Fibroblast of lung (primary cell): ENCODE measurements around the gene CHAD. TPM values are rescaled to one million over a fixed set of nuclear protein-coding genes. Genes with fewer than 3 reads are reported as not detected.
"Not testable (repeated sequence)": the region's sequence is repeated elsewhere in the genome, so short reads cannot be mapped to it uniquely, and the experiment has no call there.

Experiments used
- DNase-seq, 2 donors: peaks; one replicate each; pipeline versions ENCODE4 v3.0.0 to v3.0.0-alpha.2; 2010; ENCODE audit warnings: low read depth in 2 of 2
- H2AFZ ChIP-seq: 2 replicates; pipeline ENCODE4 v1.5.1; 2012; ENCODE audit warnings: low read length, control low read depth, inconsistent platforms
- H3K27ac ChIP-seq: 2 replicates; pipeline ENCODE4 v1.5.1; 2011; ENCODE audit warnings: low read length, control low read depth; ENCODE audit not compliant: insufficient read depth
- H3K27me3 ChIP-seq: 2 replicates; pipeline ENCODE4 v1.5.1; 2011; ENCODE audit warnings: mild to moderate bottlenecking, low read length; ENCODE audit not compliant: control insufficient read depth, insufficient read depth
- H3K36me3 ChIP-seq: 2 replicates; pipeline ENCODE4 v1.5.1; 2011; ENCODE audit warnings: low read length; ENCODE audit not compliant: control insufficient read depth, insufficient read depth
- H3K4me1 ChIP-seq: 2 replicates; pipeline ENCODE4 v1.5.1; 2011; ENCODE audit warnings: low read length; ENCODE audit not compliant: control insufficient read depth, insufficient read depth; ENCODE audit errors: extremely low read depth
- H3K4me2 ChIP-seq: 2 replicates; pipeline ENCODE4 v1.5.1; 2011; ENCODE audit warnings: low read length, control low read depth; ENCODE audit not compliant: insufficient read depth; ENCODE audit errors: extremely low read depth
- H3K4me3 ChIP-seq, 4 experiments: fragments of 200-600 bp in 1 of 4; sonication (generic) in 1 of 4; replicated peaks in 1 of 4; 2 replicates each; pipeline ENCODE4 v1.5.1; 2011 to 2016; ENCODE audit warnings: low read length in 4 of 4, low read depth in 3 of 4, mild to moderate bottlenecking in 3 of 4, control low read depth in 2 of 4, inconsistent platforms in 1 of 4, mixed read lengths in 1 of 4; ENCODE audit not compliant: insufficient read depth in 1 of 4; ENCODE audit errors: control extremely low read depth in 1 of 4
- H3K79me2 ChIP-seq: 2 replicates; pipeline ENCODE4 v1.5.1; 2012; ENCODE audit warnings: mild to moderate bottlenecking, low read length, inconsistent platforms; ENCODE audit not compliant: control insufficient read depth, insufficient read depth
- H3K9ac ChIP-seq: 2 replicates; pipeline ENCODE4 v1.5.1; 2011; ENCODE audit warnings: mild to moderate bottlenecking, low read length, control low read depth; ENCODE audit not compliant: insufficient read depth
- H3K9me3 ChIP-seq: 2 replicates; pipeline ENCODE4 v1.5.1; 2012; ENCODE audit warnings: low read depth, low read length; ENCODE audit not compliant: control insufficient read depth, insufficient read depth
- H4K20me1 ChIP-seq: 2 replicates; pipeline ENCODE4 v1.5.1; 2011; ENCODE audit warnings: low read length; ENCODE audit not compliant: control insufficient read depth, insufficient read depth; ENCODE audit errors: extremely low read depth
- EZH2 ChIP-seq: IDR thresholded peaks from 2 replicates; pipeline ENCODE4 v1.5.1; 2012; ENCODE audit warnings: low read length, control low read depth, mild to moderate bottlenecking; ENCODE audit errors: missing control alignments
- polyA plus RNA-seq, 2 donors: library from polyadenylated mRNA; depleted of rRNA in 1 of 2; stranded (reverse) in 1 of 2; unstranded in 1 of 2; fragments of >200 nt; gene quantifications; 2 replicates each; pipeline ENCODE4 v1.2.1, GENCODE V29; 2011 to 2012; ENCODE audit warnings: missing spikeins in 1 of 2
- total RNA-seq: library from RNA; depleted of rRNA; stranded (reverse); fragments of >200 nt; gene quantifications from 2 replicates; pipeline ENCODE4 v1.2.1, GENCODE V29; 2014
- TF ChIP-seq, protein P1 (sequence below), 2 donors: IDR thresholded peaks in 1 of 2; conservative IDR thresholded peaks in 1 of 2; 1 replicate in 1 of 2; 2 replicates in 1 of 2; pipeline ENCODE4 v1.5.1; 2011 to 2012; ENCODE audit warnings: low read length in 2 of 2, control low read depth in 1 of 2, inconsistent platforms in 1 of 2, low read depth in 1 of 2, mild to moderate bottlenecking in 1 of 2

The CHAD gene
- total and polyA plus RNA-seq, 2 donors (not counting 1 experiment from before 2014, with no cell fraction given) = not detected

DNA sequence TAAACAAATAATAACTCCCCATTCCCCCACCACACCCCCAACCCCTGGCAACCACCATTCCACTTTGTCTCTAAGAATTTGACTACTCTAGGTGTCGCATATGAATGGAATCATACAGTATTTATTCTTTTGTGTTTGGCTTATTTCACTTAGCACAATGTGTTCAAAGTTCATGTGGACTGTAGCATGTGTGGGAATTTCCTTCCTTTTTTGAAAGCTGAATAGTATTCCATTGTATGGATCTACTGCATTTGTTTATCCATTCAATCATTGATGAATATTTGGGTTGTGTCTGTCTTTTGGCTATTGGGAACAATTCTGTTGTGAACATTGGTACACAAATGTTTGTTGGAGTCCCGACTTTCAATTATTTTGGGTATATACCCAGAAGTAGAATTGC is 45.9 kb downstream of the CHAD start:
- H4K20me1 ChIP-seq = no peaks in the 10 kb centered on the region
- H3K27ac ChIP-seq = no peak overlapping the region
- H3K9ac ChIP-seq = no peak overlapping the region
- no peak overlapping the region for H3K4me3 ChIP-seq
- H3K36me3 ChIP-seq = no peaks in the 10 kb centered on the region
- H3K4me1 ChIP-seq = peaks cover 12% of the 10 kb centered on the region
- H2AFZ ChIP-seq = no peak overlapping the region
- H3K9me3 ChIP-seq = no peaks in the 10 kb centered on the region
- TF ChIP-seq EZH2 = no peak
- TF ChIP-seq, protein P1, sequence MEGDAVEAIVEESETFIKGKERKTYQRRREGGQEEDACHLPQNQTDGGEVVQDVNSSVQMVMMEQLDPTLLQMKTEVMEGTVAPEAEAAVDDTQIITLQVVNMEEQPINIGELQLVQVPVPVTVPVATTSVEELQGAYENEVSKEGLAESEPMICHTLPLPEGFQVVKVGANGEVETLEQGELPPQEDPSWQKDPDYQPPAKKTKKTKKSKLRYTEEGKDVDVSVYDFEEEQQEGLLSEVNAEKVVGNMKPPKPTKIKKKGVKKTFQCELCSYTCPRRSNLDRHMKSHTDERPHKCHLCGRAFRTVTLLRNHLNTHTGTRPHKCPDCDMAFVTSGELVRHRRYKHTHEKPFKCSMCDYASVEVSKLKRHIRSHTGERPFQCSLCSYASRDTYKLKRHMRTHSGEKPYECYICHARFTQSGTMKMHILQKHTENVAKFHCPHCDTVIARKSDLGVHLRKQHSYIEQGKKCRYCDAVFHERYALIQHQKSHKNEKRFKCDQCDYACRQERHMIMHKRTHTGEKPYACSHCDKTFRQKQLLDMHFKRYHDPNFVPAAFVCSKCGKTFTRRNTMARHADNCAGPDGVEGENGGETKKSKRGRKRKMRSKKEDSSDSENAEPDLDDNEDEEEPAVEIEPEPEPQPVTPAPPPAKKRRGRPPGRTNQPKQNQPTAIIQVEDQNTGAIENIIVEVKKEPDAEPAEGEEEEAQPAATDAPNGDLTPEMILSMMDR (conservative IDR thresholded peaks at IDR 0.05 in 1 of 2, IDR thresholded peaks at IDR 0.05 in 1 of 2; ENCODE audit: low read depth in 1 of 2, low read length in 2 of 2) = no peak
- no peak overlapping the region for H3K4me2 ChIP-seq
- no peaks in the 10 kb centered on the region for H3K79me2 ChIP-seq
- H3K27me3 ChIP-seq = no peaks in the 10 kb centered on the region
- no peak for DNase-seq

DNA sequence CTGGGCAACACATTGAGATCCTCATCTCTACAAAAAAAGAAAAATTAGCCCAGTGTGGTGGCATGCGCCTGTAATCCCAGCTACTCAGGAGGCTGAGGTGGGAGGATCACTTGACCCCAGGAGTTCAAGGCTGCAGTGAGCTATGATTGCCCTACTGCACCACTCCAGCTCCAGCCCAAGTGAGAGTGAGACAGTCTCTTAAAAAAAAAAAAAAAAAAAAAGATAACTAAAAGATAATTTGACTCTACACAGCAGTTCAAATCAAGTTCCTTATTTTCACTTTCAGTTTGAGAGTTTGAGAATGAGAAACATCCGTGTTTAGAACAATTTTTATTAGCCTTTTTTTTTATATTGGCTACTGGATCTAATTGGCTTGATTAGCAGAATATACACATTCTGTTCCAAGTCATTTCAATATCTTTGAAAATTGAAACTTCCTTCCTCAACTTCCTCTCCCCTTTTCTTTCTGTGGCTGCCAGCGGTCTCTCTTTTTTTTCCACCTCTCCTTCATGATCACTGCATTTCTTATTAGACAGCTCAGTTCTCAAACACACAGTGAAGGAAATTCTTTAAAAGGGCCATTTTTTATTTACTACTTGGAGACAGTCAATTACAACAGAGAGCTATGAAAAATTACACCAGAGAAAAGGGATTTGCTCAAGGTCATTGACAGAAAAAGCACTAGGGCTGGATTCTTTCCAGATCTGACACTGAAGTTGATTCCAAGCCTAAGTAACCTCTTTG is 47.2 kb downstream of the CHAD start:
- no peaks in the 10 kb centered on the region for H3K79me2 ChIP-seq
- peak overlapping the region; percentile 84 for H3K4me2 ChIP-seq
- TF ChIP-seq EZH2 = no peak
- TF ChIP-seq, protein P1 (conservative IDR thresholded peaks at IDR 0.05 in 1 of 2, IDR thresholded peaks at IDR 0.05 in 1 of 2; ENCODE audit: low read depth in 1 of 2, low read length in 2 of 2) = no peak
- H3K27me3 ChIP-seq = no peaks in the 10 kb centered on the region
- peak in 1 of 2 donors; percentile 23 for DNase-seq
- H3K9me3 ChIP-seq = no peaks in the 10 kb centered on the region
- peaks cover 12% of the 10 kb centered on the region for H3K4me1 ChIP-seq
- H3K27ac ChIP-seq = peak overlapping the region; percentile 28
- H4K20me1 ChIP-seq = no peaks in the 10 kb centered on the region
- peak overlapping the region; percentile 40 for H2AFZ ChIP-seq
- H3K9ac ChIP-seq = no peak overlapping the region
- H3K4me3 ChIP-seq = peak overlapping the region; percentile 9 to 51 (median 24)
- H3K36me3 ChIP-seq = no peaks in the 10 kb centered on the region

DNA sequence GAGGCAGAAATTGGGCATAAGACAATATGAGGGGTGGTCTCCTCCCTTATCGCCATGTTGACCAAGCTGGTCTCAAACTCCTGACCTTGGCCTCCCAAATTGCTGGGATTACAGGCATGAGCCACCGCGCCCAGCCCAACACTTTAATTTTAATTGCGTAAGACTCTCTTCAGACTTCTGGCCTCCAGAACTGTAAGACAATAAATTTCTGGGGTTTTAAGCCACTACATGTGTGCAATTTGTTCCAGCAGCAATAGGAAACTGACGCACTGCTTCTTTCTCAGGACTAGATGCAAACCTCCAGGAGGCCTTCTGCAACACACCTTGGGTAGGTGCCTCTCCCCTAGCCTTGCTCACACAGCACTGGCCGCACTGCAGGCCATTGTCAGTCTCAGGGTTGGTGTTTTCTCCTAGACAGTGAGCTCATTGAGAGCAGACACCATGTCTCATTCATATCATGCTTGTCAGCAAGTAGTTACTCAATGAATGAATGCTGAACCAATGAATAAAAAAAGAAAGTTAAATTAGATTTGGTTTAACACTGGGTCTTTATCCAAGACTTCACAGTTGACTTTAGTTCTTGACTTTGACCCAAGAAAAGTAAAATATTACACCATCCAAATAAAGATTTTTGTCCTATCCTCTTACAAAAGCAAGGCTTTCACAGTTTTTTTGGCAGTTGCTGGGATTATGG is 48.1 kb downstream of the CHAD start:
- H3K9ac ChIP-seq = no peak overlapping the region
- H3K79me2 ChIP-seq = no peaks in the 10 kb centered on the region
- no peaks in the 10 kb centered on the region for H3K27me3 ChIP-seq
- no peak for DNase-seq
- H3K36me3 ChIP-seq = no peaks in the 10 kb centered on the region
- no peak overlapping the region for H3K4me3 ChIP-seq
- H2AFZ ChIP-seq = no peak overlapping the region
- no peaks in the 10 kb centered on the region for H4K20me1 ChIP-seq
- peaks cover 12% of the 10 kb centered on the region for H3K4me1 ChIP-seq
- TF ChIP-seq EZH2 = no peak
- no peaks in the 10 kb centered on the region for H3K9me3 ChIP-seq
- H3K4me2 ChIP-seq = no peak overlapping the region
- H3K27ac ChIP-seq = no peak overlapping the region

DNA sequence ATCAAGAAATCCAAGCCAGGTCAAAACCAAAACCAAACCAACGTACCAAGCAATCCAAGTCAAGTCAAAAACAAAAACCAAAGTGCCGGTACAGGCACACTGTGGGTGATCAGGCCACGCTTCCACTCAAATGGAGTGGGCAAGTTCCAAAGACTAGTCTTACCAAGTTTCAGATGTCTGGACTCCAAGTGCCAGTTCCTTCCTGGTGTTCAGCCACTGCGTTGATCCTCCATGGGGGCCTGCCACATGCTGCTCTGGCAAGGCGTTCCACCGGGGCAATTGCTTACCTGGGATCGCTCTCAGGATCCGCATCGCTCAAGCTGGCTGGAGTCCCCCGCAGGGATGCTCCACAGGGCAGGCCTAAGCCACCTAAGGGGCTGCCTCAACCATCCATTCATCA is 49.1 kb downstream of the CHAD start:
- not testable (repeated sequence) for H3K9ac ChIP-seq, H3K27me3 ChIP-seq, H3K4me2 ChIP-seq, H2AFZ ChIP-seq, H4K20me1 ChIP-seq, H3K4me3 ChIP-seq, H3K79me2 ChIP-seq, DNase-seq, H3K4me1 ChIP-seq, H3K36me3 ChIP-seq, H3K9me3 ChIP-seq, H3K27ac ChIP-seq
